GM19372 (cell line): ENCODE results near the gene OSBPL2.

ENCODE experiments used
- ATAC-seq: cut with Tn5 transposase; IDR thresholded peaks from one replicate; pipeline ENCODE4 v1.9.1; 2021; ENCODE audit warnings: mild to moderate bottlenecking, low read depth, moderate library complexity; ENCODE audit not compliant: unreplicated experiment

Gene OSBPL2

GRCh38 chr20:62330576-62331317 is 92.4 kb downstream of the OSBPL2 start:
- no peak for ATAC-seq

GRCh38 chr20:62331347-62331746 is 93.0 kb downstream of the OSBPL2 start:
- ATAC-seq: no peak

- ATAC-seq: no peak
Measured at GRCh38 chr20:62332421-62332820, 94.1 kb downstream of the OSBPL2 start.

- no peak for ATAC-seq
Measured at GRCh38 chr20:62332989-62333819, 94.9 kb downstream of the OSBPL2 start.

GRCh38 chr20:62333820-62334595 is 95.7 kb downstream of the OSBPL2 start:
- ATAC-seq: no peak

- ATAC-seq: no peak
Measured at GRCh38 chr20:62334881-62335280, 96.6 kb downstream of the OSBPL2 start.

- no peak for ATAC-seq
Measured at GRCh38 chr20:62335532-62335931, 97.2 kb downstream of the OSBPL2 start.

- no peak for ATAC-seq
Measured at GRCh38 chr20:62336329-62336728, 98.0 kb downstream of the OSBPL2 start.

- no peak for ATAC-seq
Measured at GRCh38 chr20:62336775-62337557, 98.6 kb downstream of the OSBPL2 start.

GRCh38 chr20:62337558-62338293 is 99.4 kb downstream of the OSBPL2 start:
- ATAC-seq: no peak

- no peak for ATAC-seq
Measured at GRCh38 chr20:62338294-62338620, 99.9 kb downstream of the OSBPL2 start.

GRCh38 chr20:62339647-62340062 is 101.3 kb downstream of the OSBPL2 start:
- ATAC-seq: peak; percentile 66

- ATAC-seq: no peak
Measured at GRCh38 chr20:62342910-62343309, 104.6 kb downstream of the OSBPL2 start.

GRCh38 chr20:62344092-62344491 is 105.8 kb downstream of the OSBPL2 start:
- ATAC-seq: no peak

- ATAC-seq: no peak
Measured at GRCh38 chr20:62344782-62345181, 106.5 kb downstream of the OSBPL2 start.
